Inflammatory macrophage (primary cell): ENCODE results near the gene ETDC.

Source experiments
- DNase-seq, 2 donors: peaks; one replicate each; pipeline ENCODE4 v3.0.0-alpha.2; 2020 to 2022

The ETDC gene

DNA sequence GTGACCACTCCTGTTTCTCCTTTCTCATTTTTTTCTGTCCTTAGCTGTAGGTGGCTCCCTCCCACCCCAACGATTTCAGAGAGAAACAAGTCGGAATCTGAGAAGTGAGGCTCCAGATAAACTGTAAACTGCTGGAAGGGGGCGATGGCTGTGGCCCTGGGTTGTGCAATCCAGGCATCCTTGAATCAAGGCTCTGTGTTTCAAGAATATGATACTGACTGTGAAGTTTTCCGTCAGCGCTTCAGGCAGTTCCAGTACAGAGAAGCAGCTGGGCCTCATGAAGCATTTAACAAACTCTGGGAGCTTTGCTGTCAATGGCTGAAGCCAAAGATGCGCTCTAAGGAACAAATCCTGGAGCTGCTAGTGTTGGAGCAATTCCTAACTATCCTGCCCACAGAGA, 37.7 kb downstream of the ETDC start:
- peak; percentile 2 to 5 for DNase-seq

GRCh38 chrX:135347381-135348016, 38.2 kb downstream of the ETDC start:
- DNase-seq, result peak; percentile 46 to 50

DNA sequence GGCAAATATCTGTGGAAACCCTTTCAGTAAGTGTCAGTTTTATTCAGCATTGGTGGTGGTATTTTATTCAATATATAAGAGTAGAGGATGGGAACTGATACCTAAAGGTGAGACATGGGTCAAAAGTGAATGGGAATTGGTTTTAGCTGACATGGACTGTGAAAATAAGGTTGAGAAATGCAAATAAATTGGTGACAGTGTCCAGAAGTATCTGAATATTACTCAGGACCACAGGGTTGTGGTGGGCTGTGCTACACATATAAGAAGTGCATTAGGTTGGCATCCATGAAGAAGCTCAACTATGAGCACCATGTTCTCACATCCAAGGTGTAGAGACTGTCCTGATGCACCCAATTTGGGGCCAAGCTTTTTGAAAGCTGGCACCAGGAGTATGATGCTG, 45.0 kb downstream of the ETDC start:
- no peak for DNase-seq
